ENCODE results near the gene TMEM178B. TPM values are rescaled to one million over a fixed set of nuclear protein-coding genes. Genes with fewer than 3 reads are reported as not detected.

Gene TMEM178B
- total RNA-seq, 2 experiments from 2014 or later: 0.22 to 0.25 TPM

DNA sequence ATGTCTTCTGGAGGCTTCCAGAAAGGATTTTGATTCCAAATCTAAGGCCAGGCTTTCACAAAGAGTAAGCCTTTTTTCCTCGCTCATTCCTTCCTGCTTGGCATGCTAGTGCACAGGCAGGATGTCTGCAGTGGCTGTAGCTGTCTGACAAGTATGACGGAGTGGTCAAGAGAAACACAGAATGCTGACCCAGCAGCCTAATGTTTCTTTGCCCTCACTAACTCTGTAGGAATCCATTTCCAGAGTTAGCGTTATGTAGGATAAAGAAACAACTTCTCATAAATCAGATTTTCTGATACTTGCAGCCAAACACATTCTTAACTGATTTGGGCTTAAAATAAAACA lies 286.5 kb downstream of the TMEM178B start:
- no peaks in the 10 kb centered on the region for H3K9me3 Mint-ChIP-seq
- no peaks in the 10 kb centered on the region for H3K4me1 Mint-ChIP-seq
- ChIA-PET POLR2A (no interaction called here), CTCF (no interaction called here)
- H3K36me3 Mint-ChIP-seq (ENCODE audit: low read depth): no peaks in the 10 kb centered on the region
- peaks cover 4% of the 10 kb centered on the region for H3K27me3 Mint-ChIP-seq
- DNase-seq: no peak
- no peak overlapping the region for H3K4me3 Mint-ChIP-seq
- H3K27ac Mint-ChIP-seq: no peak overlapping the region

DNA sequence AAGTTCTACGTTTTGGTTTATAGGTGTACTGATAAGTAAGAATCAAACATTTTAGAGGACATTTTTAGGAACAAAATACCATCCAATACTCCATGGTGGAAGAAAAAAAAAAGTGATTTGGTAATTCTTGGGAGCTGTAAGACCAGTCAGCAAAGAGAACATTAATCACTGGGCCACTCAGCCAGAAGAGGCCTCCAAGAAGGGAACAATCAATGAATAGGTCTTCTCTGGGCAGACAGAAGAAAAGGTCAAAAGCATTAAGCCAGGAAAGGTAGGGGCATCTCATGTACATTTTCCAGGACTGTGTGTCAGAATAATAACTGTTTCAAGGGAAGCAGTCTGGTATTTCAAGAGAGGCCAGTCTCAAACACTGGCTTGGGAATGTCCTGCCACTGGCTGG lies 286.9 kb downstream of the TMEM178B start:
- DNase-seq: no peak
- no peaks in the 10 kb centered on the region for H3K9me3 Mint-ChIP-seq
- peaks cover 3% of the 10 kb centered on the region for H3K27me3 Mint-ChIP-seq
- no peak overlapping the region for H3K27ac Mint-ChIP-seq
- H3K4me3 Mint-ChIP-seq: no peak overlapping the region
- ChIA-PET CTCF (no interaction called here), POLR2A (no interaction called here)
- no peaks in the 10 kb centered on the region for H3K36me3 Mint-ChIP-seq (ENCODE audit: low read depth)
- no peaks in the 10 kb centered on the region for H3K4me1 Mint-ChIP-seq

DNA sequence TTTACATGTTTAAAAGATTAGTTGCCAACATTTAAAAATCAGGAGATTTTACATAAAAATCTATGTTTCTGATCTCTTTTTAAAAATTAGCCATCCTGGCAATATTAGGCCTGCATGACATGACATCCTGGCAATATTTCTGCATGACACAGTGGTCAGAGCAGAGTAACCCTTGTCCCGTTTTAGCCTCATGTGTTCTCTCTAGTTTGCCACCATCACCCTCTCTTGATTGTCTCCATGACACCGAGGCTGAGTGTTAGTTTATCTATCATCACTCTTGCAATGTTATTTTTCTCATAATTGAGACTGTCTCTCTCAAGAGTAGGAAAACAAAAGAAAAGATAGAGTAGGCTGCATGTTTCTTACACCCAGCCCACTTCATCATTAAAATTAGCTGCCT lies 287.6 kb downstream of the TMEM178B start:
- ChIA-PET POLR2A (no interaction called here), CTCF (no interaction called here)
- H3K9me3 Mint-ChIP-seq: no peaks in the 10 kb centered on the region
- no peak overlapping the region for H3K4me3 Mint-ChIP-seq
- no peaks in the 10 kb centered on the region for H3K36me3 Mint-ChIP-seq (ENCODE audit: low read depth)
- peaks cover 2% of the 10 kb centered on the region for H3K27me3 Mint-ChIP-seq
- H3K27ac Mint-ChIP-seq: no peak overlapping the region
- no peaks in the 10 kb centered on the region for H3K4me1 Mint-ChIP-seq
- no peak for DNase-seq

DNA sequence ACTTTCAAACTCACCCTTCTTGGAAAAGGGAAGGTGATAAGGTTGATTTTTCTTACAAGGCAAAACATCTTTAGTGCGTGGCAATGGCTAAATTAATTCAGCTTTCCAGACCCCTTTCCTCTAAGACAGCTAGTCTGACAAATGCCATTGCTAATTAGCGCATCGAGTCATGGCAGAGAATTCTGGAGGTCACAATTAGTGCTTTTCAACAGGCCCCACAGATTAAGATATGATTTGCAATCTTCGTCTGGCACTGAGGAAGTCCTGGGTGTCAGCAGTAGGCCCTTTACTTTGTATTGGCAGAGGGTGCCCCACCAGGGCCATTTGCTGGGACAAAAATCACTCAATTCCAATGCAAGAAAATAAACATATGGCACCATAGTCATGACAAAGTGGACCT lies 288.1 kb downstream of the TMEM178B start:
- no peaks in the 10 kb centered on the region for H3K9me3 Mint-ChIP-seq
- POLR2A ChIA-PET: no interaction called here
- H3K27me3 Mint-ChIP-seq: peaks cover 2% of the 10 kb centered on the region
- H3K4me3 Mint-ChIP-seq: no peak overlapping the region
- H3K36me3 Mint-ChIP-seq (ENCODE audit: low read depth): no peaks in the 10 kb centered on the region
- CTCF ChIA-PET: no interaction called here
- no peak overlapping the region for H3K27ac Mint-ChIP-seq
- DNase-seq: no peak
- no peaks in the 10 kb centered on the region for H3K4me1 Mint-ChIP-seq

DNA sequence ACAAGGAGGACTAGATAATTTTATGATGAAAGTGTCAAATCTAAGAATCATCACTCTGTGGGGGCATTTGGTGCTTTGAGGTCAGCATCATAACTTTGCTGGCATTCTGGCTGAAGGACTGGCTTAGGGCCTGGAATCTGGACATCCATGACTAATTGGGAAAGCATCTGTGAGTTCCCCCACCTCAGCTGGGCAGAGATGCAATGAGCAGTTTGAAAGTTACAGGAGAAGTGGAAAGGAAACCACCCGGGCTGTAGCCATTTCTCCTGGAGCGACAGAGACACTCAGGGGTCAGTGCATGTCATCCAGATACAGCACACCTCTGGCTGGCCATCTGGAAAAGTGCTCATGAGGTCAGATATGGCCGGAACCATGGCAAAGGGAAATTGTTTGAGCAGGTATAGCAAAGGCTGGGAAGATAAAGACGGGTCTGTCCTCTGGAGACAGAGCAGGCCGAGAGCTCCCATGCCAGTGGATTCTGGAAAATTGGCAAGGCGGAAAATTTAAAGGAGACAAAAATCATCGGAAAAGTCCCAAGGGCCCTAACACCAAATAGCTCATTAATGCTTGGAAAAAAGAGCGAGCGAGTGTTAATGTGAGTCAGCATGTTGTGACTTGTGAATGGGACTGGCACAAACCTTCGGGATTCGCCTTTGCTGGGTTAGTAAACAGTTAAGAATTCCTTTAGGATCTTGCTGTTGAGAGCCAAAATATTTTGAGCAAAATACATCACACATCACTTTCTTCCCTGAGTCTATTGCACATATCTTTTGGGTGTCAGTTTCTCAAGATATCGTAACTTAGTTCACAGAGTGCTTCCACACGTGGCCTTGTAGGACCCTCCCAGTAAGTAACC lies 288.9 kb downstream of the TMEM178B start:
- H3K4me1 Mint-ChIP-seq: no peaks in the 10 kb centered on the region
- no peak overlapping the region for H3K4me3 Mint-ChIP-seq
- H3K36me3 Mint-ChIP-seq (ENCODE audit: low read depth): no peaks in the 10 kb centered on the region
- CTCF ChIA-PET: no interaction called here
- no peak overlapping the region for H3K27ac Mint-ChIP-seq
- DNase-seq: no peak
- POLR2A ChIA-PET: no interaction called here
- H3K27me3 Mint-ChIP-seq: no peaks in the 10 kb centered on the region
- H3K9me3 Mint-ChIP-seq: no peaks in the 10 kb centered on the region

DNA sequence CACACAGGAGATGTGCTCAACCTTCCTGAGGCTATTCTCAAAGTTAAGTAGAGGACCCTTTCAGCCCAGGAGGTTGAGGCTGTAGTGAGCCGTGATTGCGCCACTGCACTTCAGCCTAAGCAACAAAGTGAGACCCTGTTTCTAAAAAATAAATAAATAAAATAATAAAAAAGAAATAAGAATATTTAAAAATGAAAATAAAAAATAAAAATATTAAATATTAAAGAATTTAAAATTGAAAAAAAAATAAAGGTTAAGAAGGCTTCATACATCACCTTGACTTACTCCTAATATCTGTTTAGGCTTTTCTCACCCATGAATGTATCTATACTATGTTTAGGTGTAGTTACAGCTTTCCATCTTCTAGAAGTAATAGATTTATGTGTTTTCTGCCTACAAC lies 289.9 kb downstream of the TMEM178B start:
- no peaks in the 10 kb centered on the region for H3K36me3 Mint-ChIP-seq (ENCODE audit: low read depth)
- H3K27ac Mint-ChIP-seq: no peak overlapping the region
- ChIA-PET CTCF (no interaction called here), POLR2A (no interaction called here)
- H3K27me3 Mint-ChIP-seq: peaks cover 2% of the 10 kb centered on the region
- DNase-seq: no peak
- no peaks in the 10 kb centered on the region for H3K4me1 Mint-ChIP-seq
- no peaks in the 10 kb centered on the region for H3K9me3 Mint-ChIP-seq
- no peak overlapping the region for H3K4me3 Mint-ChIP-seq

DNA sequence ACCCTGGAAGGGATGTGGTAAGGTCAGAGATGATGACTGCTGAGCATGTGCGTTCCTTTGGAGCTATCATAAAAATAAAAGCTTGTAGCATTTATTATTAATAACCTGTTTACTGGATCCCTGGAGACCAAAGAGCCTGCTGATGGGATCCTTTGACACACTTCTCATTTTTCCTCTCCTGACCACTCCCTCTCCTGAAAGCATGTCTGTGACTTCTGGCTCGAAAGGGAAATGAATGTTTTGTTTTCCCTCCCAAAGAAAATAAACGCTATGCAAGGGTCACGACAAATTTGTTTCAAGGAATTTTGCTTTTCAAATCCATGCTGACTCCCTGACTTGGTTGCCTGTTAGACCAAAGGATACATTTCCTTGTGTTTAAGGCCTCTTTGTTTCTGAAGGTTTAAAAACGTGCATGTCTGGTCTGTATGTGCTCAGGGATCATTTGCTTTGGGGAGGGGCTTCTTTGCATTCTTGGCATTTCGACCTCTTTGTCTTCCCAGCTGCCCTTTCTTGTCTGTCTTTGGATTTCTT lies 292.3 kb downstream of the TMEM178B start:
- CTCF ChIA-PET: interaction anchor here (0.6 kb wide), 1 partner anchor 27 kb away, joined by 4 read pairs; no protein-coding TSS in a partner anchor
- H3K4me1 Mint-ChIP-seq: no peaks in the 10 kb centered on the region
- no peaks in the 10 kb centered on the region for H3K9me3 Mint-ChIP-seq
- DNase-seq: no peak
- POLR2A ChIA-PET: no interaction called here
- H3K36me3 Mint-ChIP-seq (ENCODE audit: low read depth): no peaks in the 10 kb centered on the region
- H3K27ac Mint-ChIP-seq: no peak overlapping the region
- H3K27me3 Mint-ChIP-seq: peaks cover 2% of the 10 kb centered on the region
- no peak overlapping the region for H3K4me3 Mint-ChIP-seq

DNA sequence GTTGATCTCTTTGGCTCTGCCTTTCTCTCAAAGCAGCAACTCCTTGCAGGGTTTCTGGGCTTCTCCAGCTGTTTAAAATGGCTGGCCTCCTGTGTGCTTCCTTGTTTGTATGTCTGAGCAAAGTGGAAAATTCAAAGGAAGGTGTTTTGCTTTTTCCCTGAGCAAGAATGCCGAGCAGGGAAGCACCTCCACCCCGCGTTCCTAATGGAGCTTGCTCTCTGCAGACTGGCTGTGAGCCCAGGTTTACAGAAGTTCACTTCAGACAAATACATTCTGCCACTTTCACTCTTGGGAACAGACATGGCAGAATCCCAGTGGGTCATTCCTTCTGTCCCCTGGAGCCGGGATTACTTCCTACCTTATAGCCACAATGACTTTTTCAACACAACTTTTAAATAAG lies 295.6 kb downstream of the TMEM178B start:
- DNase-seq: no peak
- H3K4me1 Mint-ChIP-seq: no peaks in the 10 kb centered on the region

DNA sequence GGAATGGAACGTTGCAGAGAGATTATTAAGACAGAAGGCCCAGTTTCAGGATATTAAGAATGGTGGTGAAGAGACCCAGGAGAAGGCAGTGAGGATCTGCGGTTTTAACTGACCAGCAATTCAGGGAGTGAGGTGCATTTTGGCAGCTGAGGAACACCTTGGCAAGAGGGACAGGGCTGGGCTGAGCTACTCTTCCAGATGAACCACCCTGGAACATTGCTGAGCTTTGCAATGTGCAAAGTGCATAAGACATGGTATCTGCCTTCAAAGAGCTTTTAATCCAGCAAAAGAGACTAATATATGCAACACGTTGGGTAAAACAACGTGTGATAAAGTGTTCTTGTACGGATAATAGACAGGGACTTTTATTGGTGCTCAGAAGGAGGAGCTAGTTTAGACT lies 296.3 kb downstream of the TMEM178B start:
- DNase-seq: no peak
- Mint-ChIP-seq H3K4me3 (no peak overlapping the region), H3K9me3 (no peaks in the 10 kb centered on the region), H3K27me3 (peaks cover 5% of the 10 kb centered on the region), H3K36me3 (ENCODE audit: low read depth) (no peaks in the 10 kb centered on the region), H3K4me1 (no peaks in the 10 kb centered on the region), H3K27ac (no peak overlapping the region)
- CTCF ChIA-PET: no interaction called here
- POLR2A ChIA-PET: no interaction called here

More for the DNA sequence above, 295.6 kb downstream of the TMEM178B start:
- no peak overlapping the region for H3K4me3 Mint-ChIP-seq
- no peaks in the 10 kb centered on the region for H3K9me3 Mint-ChIP-seq
- no peak overlapping the region for H3K27ac Mint-ChIP-seq
- H3K27me3 Mint-ChIP-seq: peaks cover 2% of the 10 kb centered on the region
- ChIA-PET POLR2A (no interaction called here), CTCF (no interaction called here)
- no peaks in the 10 kb centered on the region for H3K36me3 Mint-ChIP-seq (ENCODE audit: low read depth)

DNA sequence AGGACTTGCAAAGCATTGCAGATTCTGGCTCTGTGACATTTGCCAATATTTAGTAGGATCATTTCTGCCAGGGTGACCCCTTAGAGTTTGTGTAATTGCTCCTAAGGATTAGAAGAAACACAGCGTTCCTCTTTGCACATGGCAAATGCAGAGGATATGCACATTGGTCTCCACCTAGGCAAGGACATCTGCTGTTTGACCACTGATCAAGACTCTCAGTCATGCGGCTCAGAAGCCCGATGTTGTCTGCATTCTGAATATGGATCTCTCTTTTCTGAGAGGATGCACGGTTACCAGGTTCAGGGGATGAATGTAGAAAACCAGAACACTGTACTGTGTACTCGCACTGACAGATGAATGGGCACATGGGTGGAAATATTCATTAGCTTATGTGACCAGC lies 296.8 kb downstream of the TMEM178B start:
- H3K4me1 Mint-ChIP-seq: no peaks in the 10 kb centered on the region
- no peak for DNase-seq
- no peaks in the 10 kb centered on the region for H3K36me3 Mint-ChIP-seq (ENCODE audit: low read depth)
- H3K27me3 Mint-ChIP-seq: peaks cover 5% of the 10 kb centered on the region
- ChIA-PET POLR2A (no interaction called here), CTCF (no interaction called here)
- no peak overlapping the region for H3K4me3 Mint-ChIP-seq
- H3K9me3 Mint-ChIP-seq: no peaks in the 10 kb centered on the region
- H3K27ac Mint-ChIP-seq: no peak overlapping the region

DNA sequence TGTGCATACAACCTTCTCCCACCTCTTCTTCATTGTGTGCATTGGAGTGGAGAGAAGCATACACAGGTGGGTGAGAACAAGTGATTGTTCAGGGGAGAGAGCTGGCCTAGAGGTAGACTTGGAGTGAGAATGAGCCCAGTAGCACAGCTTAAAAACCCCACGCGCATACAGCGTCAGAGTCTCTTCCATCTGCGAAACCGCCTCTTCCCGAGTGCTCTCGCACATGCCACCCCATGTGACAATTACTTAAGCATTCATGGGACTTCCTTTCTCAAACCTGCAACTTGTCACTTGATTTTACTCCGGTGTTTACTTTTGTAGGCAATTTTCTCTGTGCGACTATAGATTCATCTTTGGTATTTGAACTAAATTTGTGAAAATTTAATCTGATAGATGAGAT lies 300.6 kb downstream of the TMEM178B start:
- CTCF ChIA-PET: no interaction called here
- no peaks in the 10 kb centered on the region for H3K9me3 Mint-ChIP-seq
- DNase-seq: no peak
- peaks cover 2% of the 10 kb centered on the region for H3K27me3 Mint-ChIP-seq
- POLR2A ChIA-PET: no interaction called here
- H3K4me3 Mint-ChIP-seq: no peak overlapping the region
- H3K36me3 Mint-ChIP-seq (ENCODE audit: low read depth): no peaks in the 10 kb centered on the region
- H3K27ac Mint-ChIP-seq: no peak overlapping the region
- H3K4me1 Mint-ChIP-seq: no peaks in the 10 kb centered on the region

DNA sequence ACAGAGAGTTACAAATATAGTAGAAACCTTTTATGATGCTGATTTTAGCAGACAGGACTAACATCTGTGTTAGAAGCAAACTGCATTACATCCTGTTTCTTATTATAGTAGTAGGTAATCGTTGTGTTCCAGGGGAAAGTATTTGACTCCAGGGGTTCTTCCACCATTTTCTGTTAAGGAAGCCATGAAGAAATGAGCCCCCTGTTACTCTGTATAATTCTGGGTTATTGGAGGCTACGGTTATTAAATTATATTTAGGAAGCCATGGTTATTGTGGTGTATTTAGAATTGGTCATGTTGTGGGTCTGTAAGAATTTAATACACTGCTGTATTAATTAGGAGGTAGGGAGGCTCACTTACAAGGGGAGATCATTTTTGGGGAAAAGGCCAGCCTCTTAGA lies 301.6 kb downstream of the TMEM178B start:
- no peaks in the 10 kb centered on the region for H3K4me1 Mint-ChIP-seq
- CTCF ChIA-PET: no interaction called here
- peaks cover 6% of the 10 kb centered on the region for H3K27me3 Mint-ChIP-seq
- H3K36me3 Mint-ChIP-seq (ENCODE audit: low read depth): no peaks in the 10 kb centered on the region
- DNase-seq: no peak
- no peak overlapping the region for H3K4me3 Mint-ChIP-seq
- H3K27ac Mint-ChIP-seq: no peak overlapping the region
- no peaks in the 10 kb centered on the region for H3K9me3 Mint-ChIP-seq
- POLR2A ChIA-PET: no interaction called here

DNA sequence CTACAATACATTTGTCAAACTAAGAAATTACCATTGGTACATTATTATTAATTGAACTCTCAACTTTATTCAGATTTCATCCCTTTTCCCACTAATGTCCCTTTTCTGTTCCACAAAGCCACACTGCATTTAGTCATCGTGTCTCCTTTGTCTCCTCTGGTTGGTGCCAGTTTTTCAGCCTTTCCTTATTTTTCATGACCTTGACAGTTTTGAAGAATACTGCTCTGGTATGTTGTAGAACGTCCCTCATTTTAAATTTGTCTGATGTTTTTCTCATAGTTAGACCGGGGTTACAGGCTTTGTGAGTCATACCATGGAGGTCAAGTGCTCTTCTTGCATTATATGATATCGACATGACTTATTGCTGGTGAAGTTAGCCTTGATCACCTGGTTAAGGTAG lies 304.0 kb downstream of the TMEM178B start:
- Mint-ChIP-seq H3K4me3 (no peak overlapping the region), H3K9me3 (no peaks in the 10 kb centered on the region), H3K27me3 (peaks cover 16% of the 10 kb centered on the region), H3K27ac (no peak overlapping the region), H3K36me3 (ENCODE audit: low read depth) (no peaks in the 10 kb centered on the region), H3K4me1 (no peaks in the 10 kb centered on the region)
- CTCF ChIA-PET: interaction anchor here (1.5 kb wide), 1 partner anchor 11 kb away, joined by 3 read pairs; no protein-coding TSS in a partner anchor
- POLR2A ChIA-PET: no interaction called here
- no peak for DNase-seq

DNA sequence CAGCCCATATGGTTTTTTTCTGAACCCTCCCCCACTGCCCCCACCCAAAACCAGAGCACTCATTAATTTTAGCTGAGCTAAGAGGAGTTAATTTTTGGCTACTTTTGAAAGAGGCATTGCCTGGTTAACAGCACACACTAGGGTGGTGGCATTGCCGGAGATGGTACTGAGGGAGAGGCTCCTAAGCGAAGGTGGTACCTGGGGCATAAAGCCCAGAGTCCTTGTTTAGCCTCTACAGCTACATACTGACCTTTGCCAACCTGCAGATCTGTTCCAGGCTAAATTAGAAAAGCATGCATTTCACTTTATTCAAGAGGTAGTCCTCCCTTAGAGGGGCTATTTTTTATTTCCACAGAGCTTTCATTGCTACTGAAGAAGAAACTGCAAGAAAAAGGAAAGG lies 304.5 kb downstream of the TMEM178B start:
- no peaks in the 10 kb centered on the region for H3K4me1 Mint-ChIP-seq
- H3K4me3 Mint-ChIP-seq: no peak overlapping the region
- peaks cover 16% of the 10 kb centered on the region for H3K27me3 Mint-ChIP-seq
- no peak for DNase-seq
- CTCF ChIA-PET: interaction anchor here (1.5 kb wide), 1 partner anchor 10 kb away, joined by 3 read pairs; no protein-coding TSS in a partner anchor
- POLR2A ChIA-PET: no interaction called here
- no peaks in the 10 kb centered on the region for H3K9me3 Mint-ChIP-seq
- no peak overlapping the region for H3K27ac Mint-ChIP-seq
- no peaks in the 10 kb centered on the region for H3K36me3 Mint-ChIP-seq (ENCODE audit: low read depth)

Data from activated CD4-positive, alpha-beta T cell treated with anti-CD3 and anti-CD28 coated beads, Interleukin-2, amount 10 ng/mL, durations not matched to agents 7 days and 5 days (primary cell).